SK-N-SH treated with all-trans-retinoic acid at 6 μM for 48 hours (cell line): ENCODE results near the gene ZNF22.

Experiments used
- ATAC-seq: fragments of 200-7000 bp; cut with Tn5 transposase; 3 replicates; pipeline ENCODE4 v1.9.1; 2020; ENCODE audit warnings: mild to moderate bottlenecking, moderate library complexity
- ARNTL ChIP-seq: fragments of 450-650 bp; formaldehyde crosslinking; IDR thresholded peaks from 2 replicates; pipeline ENCODE4 v1.5.0; 2020; ENCODE audit warnings: low read depth, mild to moderate bottlenecking, moderate library complexity, borderline replicate concordance
- BACH2 ChIP-seq: fragments of 250-450 bp; sonication (Bioruptor Pico); IDR thresholded peaks from 2 replicates; pipeline ENCODE4 v1.9.0; 2021; ENCODE audit warnings: mild to moderate bottlenecking, borderline replicate concordance
- CREB5 ChIP-seq: fragments of 250-450 bp; sonication (Bioruptor Pico); IDR thresholded peaks from 2 replicates; pipeline ENCODE4 v1.5.1; 2020; ENCODE audit warnings: low read depth, mild to moderate bottlenecking, moderate library complexity
- CSDC2 ChIP-seq: fragments of 250-450 bp; sonication (Bioruptor Pico); IDR thresholded peaks from 2 replicates; pipeline ENCODE4 v1.5.0; 2020; ENCODE audit warnings: mild to moderate bottlenecking, moderate library complexity
- ESRRG ChIP-seq: fragments of 250-450 bp; sonication (Bioruptor Pico); IDR thresholded peaks from 2 replicates; pipeline ENCODE4 v1.6.1; 2021; ENCODE audit warnings: mild to moderate bottlenecking
- GLIS3 ChIP-seq: fragments of 250-450 bp; sonication (Bioruptor Pico); IDR thresholded peaks from 2 replicates; pipeline ENCODE4 v1.5.0; 2020; ENCODE audit warnings: mild to moderate bottlenecking, moderate library complexity
- ISL1 ChIP-seq: fragments of 250-450 bp; sonication (Bioruptor Pico); IDR thresholded peaks from 2 replicates; pipeline ENCODE4 v2.1.2; 2022; ENCODE audit warnings: mild to moderate bottlenecking, moderate library complexity
- OSR1 ChIP-seq: fragments of 250-450 bp; sonication (Bioruptor Pico); IDR thresholded peaks from 2 replicates; pipeline ENCODE4 v1.8.0; 2022; ENCODE audit warnings: moderate library complexity, mild to moderate bottlenecking, inconsistent platforms
- PATZ1 ChIP-seq: fragments of 250-450 bp; sonication (Bioruptor Pico); IDR thresholded peaks from 2 replicates; pipeline ENCODE4 v1.8.0; 2020; ENCODE audit warnings: mild to moderate bottlenecking, moderate library complexity, borderline replicate concordance
- POU6F1 ChIP-seq: fragments of 250-450 bp; sonication (Bioruptor Pico); IDR thresholded peaks from 2 replicates; pipeline ENCODE4 v1.8.0; 2021; ENCODE audit warnings: low read depth, mild to moderate bottlenecking, moderate library complexity, borderline replicate concordance
- PPARA ChIP-seq: fragments of 250-450 bp; sonication (Bioruptor Pico); IDR thresholded peaks from 2 replicates; pipeline ENCODE4 v1.5.0; 2020; ENCODE audit warnings: mild to moderate bottlenecking, borderline replicate concordance
- TCF4 ChIP-seq: fragments of 250-450 bp; sonication (Bioruptor Pico); IDR thresholded peaks from 2 replicates; pipeline ENCODE4 v1.8.0; 2021; ENCODE audit warnings: mild to moderate bottlenecking, moderate library complexity, borderline replicate concordance
- TOX ChIP-seq: fragments of 250-450 bp; sonication (Bioruptor Pico); IDR thresholded peaks from 2 replicates; pipeline ENCODE4 v1.8.0; 2021; ENCODE audit warnings: mild to moderate bottlenecking, moderate library complexity, borderline replicate concordance
- TSHZ2 ChIP-seq: fragments of 250-450 bp; sonication (Bioruptor Pico); IDR thresholded peaks from 2 replicates; pipeline ENCODE4 v1.5.0; 2020; ENCODE audit warnings: mild to moderate bottlenecking, moderate library complexity
- ZFP3 ChIP-seq: fragments of 250-450 bp; sonication (Bioruptor Pico); IDR thresholded peaks from 2 replicates; pipeline ENCODE4 v1.5.0; 2020; ENCODE audit warnings: mild to moderate bottlenecking, moderate library complexity
- ZFP30 ChIP-seq: fragments of 450-650 bp; formaldehyde crosslinking; IDR thresholded peaks from 2 replicates; pipeline ENCODE4 v1.5.0; 2022; ENCODE audit warnings: mild to moderate bottlenecking, moderate library complexity
- ZNF70 ChIP-seq: fragments of 450-650 bp; formaldehyde crosslinking; IDR thresholded peaks from 2 replicates; pipeline ENCODE4 v1.5.0; 2020; ENCODE audit warnings: mild to moderate bottlenecking, moderate library complexity
- ZNF8 ChIP-seq: fragments of 450-650 bp; formaldehyde crosslinking; IDR thresholded peaks from 2 replicates; pipeline ENCODE4 v1.5.0; 2020; ENCODE audit warnings: mild to moderate bottlenecking, moderate library complexity
- TF ChIP-seq, protein P1 (sequence below): fragments of 250-450 bp; sonication (Bioruptor Pico); IDR thresholded peaks from 2 replicates; pipeline ENCODE4 v1.5.1; 2021; ENCODE audit warnings: mild to moderate bottlenecking, moderate library complexity

Gene ZNF22

GRCh38 chr10:44976352-44977198 lies 24.1 kb upstream of the ZNF22 start:
- ATAC-seq: no peak

More at GRCh38 chr10:44976352-44977198, 24.1 kb upstream of the ZNF22 start:
- no peak for TF ChIP-seq PATZ1 (CRISPR knock-in tag)
- TF ChIP-seq ARNTL (CRISPR knock-in tag): no peak
- no peak for TF ChIP-seq ZFP3 (CRISPR knock-in tag)
- no peak for TF ChIP-seq ZNF70 (CRISPR knock-in tag)
- TF ChIP-seq CSDC2: no peak
- TF ChIP-seq TOX (CRISPR knock-in tag): no peak
- TF ChIP-seq, protein P1, sequence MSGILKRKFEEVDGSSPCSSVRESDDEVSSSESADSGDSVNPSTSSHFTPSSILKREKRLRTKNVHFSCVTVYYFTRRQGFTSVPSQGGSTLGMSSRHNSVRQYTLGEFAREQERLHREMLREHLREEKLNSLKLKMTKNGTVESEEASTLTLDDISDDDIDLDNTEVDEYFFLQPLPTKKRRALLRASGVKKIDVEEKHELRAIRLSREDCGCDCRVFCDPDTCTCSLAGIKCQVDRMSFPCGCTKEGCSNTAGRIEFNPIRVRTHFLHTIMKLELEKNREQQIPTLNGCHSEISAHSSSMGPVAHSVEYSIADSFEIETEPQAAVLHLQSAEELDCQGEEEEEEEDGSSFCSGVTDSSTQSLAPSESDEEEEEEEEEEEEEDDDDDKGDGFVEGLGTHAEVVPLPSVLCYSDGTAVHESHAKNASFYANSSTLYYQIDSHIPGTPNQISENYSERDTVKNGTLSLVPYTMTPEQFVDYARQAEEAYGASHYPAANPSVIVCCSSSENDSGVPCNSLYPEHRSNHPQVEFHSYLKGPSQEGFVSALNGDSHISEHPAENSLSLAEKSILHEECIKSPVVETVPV (CRISPR knock-in tag): no peak
- TF ChIP-seq ZFP30 (CRISPR knock-in tag): no peak
- TF ChIP-seq BACH2 (CRISPR knock-in tag): no peak
- no peak for TF ChIP-seq ISL1
- TF ChIP-seq ESRRG: no peak
- TF ChIP-seq TCF4 (CRISPR knock-in tag): no peak
- no peak for TF ChIP-seq POU6F1 (CRISPR knock-in tag)
- no peak for TF ChIP-seq ZNF8 (CRISPR knock-in tag)
- no peak for TF ChIP-seq GLIS3 (CRISPR knock-in tag)
- no peak for TF ChIP-seq TSHZ2 (CRISPR knock-in tag)
- TF ChIP-seq PPARA (CRISPR knock-in tag): no peak
- TF ChIP-seq CREB5 (CRISPR knock-in tag): no peak
- TF ChIP-seq OSR1 (CRISPR knock-in tag): no peak
- TF ChIP-seq, all 23 proteins: peak for 0
